T-helper 2 cell treated with Interferon-gamma antibody and Interleukin-4, amounts not matched to agents 5 μg/mL and 100 μg/mL, for 36 hours (primary cell): ENCODE measurements around the gene FOXO6.

Experiments
- DNase-seq: peaks from one replicate; pipeline ENCODE4 v3.0.0; 2021; ENCODE audit warnings: low spot score
- H3K27ac Mint-ChIP-seq: one replicate; pipeline ENCODE4 v1.8.0; 2021; ENCODE audit warnings: mild to moderate bottlenecking, mixed read lengths
- H3K27me3 Mint-ChIP-seq: one replicate; pipeline ENCODE4 v1.8.0; 2021; ENCODE audit warnings: low read depth, mixed read lengths
- H3K36me3 Mint-ChIP-seq: one replicate; pipeline ENCODE4 v1.8.0; 2021; ENCODE audit warnings: low read depth, mixed read lengths
- H3K4me1 Mint-ChIP-seq: one replicate; pipeline ENCODE4 v1.8.0; 2021; ENCODE audit warnings: low read depth, mixed read lengths
- H3K4me3 Mint-ChIP-seq: one replicate; pipeline ENCODE4 v1.8.0; 2022; ENCODE audit warnings: mild to moderate bottlenecking, moderate library complexity, mixed read lengths
- H3K9me3 Mint-ChIP-seq: one replicate; pipeline ENCODE4 v1.8.0; 2021; ENCODE audit warnings: mixed read lengths

FOXO6 gene

GRCh38 chr1:41385398-41386195, 24.4 kb downstream of the FOXO6 start:
- Mint-ChIP-seq H3K4me3 (no peak overlapping the region), H3K36me3 (no peaks in the 10 kb centered on the region), H3K4me1 (peaks cover 8% of the 10 kb centered on the region), H3K27me3 (peaks cover 49% of the 10 kb centered on the region), H3K27ac (no peak overlapping the region), H3K9me3 (no peaks in the 10 kb centered on the region)
- no peak for DNase-seq

- Mint-ChIP-seq H3K36me3 (no peaks in the 10 kb centered on the region), H3K4me1 (peaks cover 8% of the 10 kb centered on the region), H3K9me3 (no peaks in the 10 kb centered on the region), H3K27me3 (peaks cover 45% of the 10 kb centered on the region), H3K4me3 (no peak overlapping the region), H3K27ac (no peak overlapping the region)
- no peak for DNase-seq
Observed at GRCh38 chr1:41386196-41386663, 25.0 kb downstream of the FOXO6 start.

GRCh38 chr1:41387667-41388091, 26.4 kb downstream of the FOXO6 start:
- no peaks in the 10 kb centered on the region for H3K36me3 Mint-ChIP-seq
- H3K27me3 Mint-ChIP-seq: peaks cover 41% of the 10 kb centered on the region
- H3K4me3 Mint-ChIP-seq: no peak overlapping the region
- no peak overlapping the region for H3K27ac Mint-ChIP-seq
- H3K9me3 Mint-ChIP-seq: no peaks in the 10 kb centered on the region
- DNase-seq: no peak
- H3K4me1 Mint-ChIP-seq: peaks cover 8% of the 10 kb centered on the region

- Mint-ChIP-seq H3K36me3 (no peaks in the 10 kb centered on the region), H3K4me1 (peaks cover 2% of the 10 kb centered on the region), H3K27ac (no peak overlapping the region), H3K4me3 (no peak overlapping the region), H3K27me3 (peaks cover 33% of the 10 kb centered on the region), H3K9me3 (no peaks in the 10 kb centered on the region)
- DNase-seq: no peak
Observed at GRCh38 chr1:41388510-41388909, 27.3 kb downstream of the FOXO6 start.

GRCh38 chr1:41389009-41389408, 27.8 kb downstream of the FOXO6 start:
- H3K27me3 Mint-ChIP-seq: peaks cover 30% of the 10 kb centered on the region
- no peaks in the 10 kb centered on the region for H3K36me3 Mint-ChIP-seq
- H3K9me3 Mint-ChIP-seq: no peaks in the 10 kb centered on the region
- no peaks in the 10 kb centered on the region for H3K4me1 Mint-ChIP-seq
- DNase-seq: no peak
- H3K4me3 Mint-ChIP-seq: no peak overlapping the region
- H3K27ac Mint-ChIP-seq: no peak overlapping the region

GRCh38 chr1:41390166-41390565, 28.9 kb downstream of the FOXO6 start:
- H3K36me3 Mint-ChIP-seq: no peaks in the 10 kb centered on the region
- no peaks in the 10 kb centered on the region for H3K4me1 Mint-ChIP-seq
- H3K9me3 Mint-ChIP-seq: no peaks in the 10 kb centered on the region
- no peak overlapping the region for H3K4me3 Mint-ChIP-seq
- no peak for DNase-seq
- H3K27me3 Mint-ChIP-seq: peaks cover 20% of the 10 kb centered on the region
- H3K27ac Mint-ChIP-seq: no peak overlapping the region

- Mint-ChIP-seq H3K27me3 (peaks cover 20% of the 10 kb centered on the region), H3K4me1 (no peaks in the 10 kb centered on the region), H3K36me3 (no peaks in the 10 kb centered on the region), H3K4me3 (no peak overlapping the region), H3K9me3 (no peaks in the 10 kb centered on the region), H3K27ac (no peak overlapping the region)
- no peak for DNase-seq
Observed at GRCh38 chr1:41390573-41390972, 29.3 kb downstream of the FOXO6 start.

- Mint-ChIP-seq H3K27ac (no peak overlapping the region), H3K4me3 (no peak overlapping the region), H3K36me3 (no peaks in the 10 kb centered on the region), H3K27me3 (peaks cover 23% of the 10 kb centered on the region), H3K4me1 (no peaks in the 10 kb centered on the region), H3K9me3 (no peaks in the 10 kb centered on the region)
- no peak for DNase-seq
Observed at GRCh38 chr1:41391834-41392527, 30.7 kb downstream of the FOXO6 start.

GRCh38 chr1:41392528-41392924, 31.3 kb downstream of the FOXO6 start:
- H3K9me3 Mint-ChIP-seq: no peaks in the 10 kb centered on the region
- no peak overlapping the region for H3K4me3 Mint-ChIP-seq
- H3K36me3 Mint-ChIP-seq: no peaks in the 10 kb centered on the region
- H3K27me3 Mint-ChIP-seq: peaks cover 19% of the 10 kb centered on the region
- no peak overlapping the region for H3K27ac Mint-ChIP-seq
- H3K4me1 Mint-ChIP-seq: no peaks in the 10 kb centered on the region
- DNase-seq: no peak

GRCh38 chr1:41393716-41394368, 32.6 kb downstream of the FOXO6 start:
- Mint-ChIP-seq H3K9me3 (no peaks in the 10 kb centered on the region), H3K36me3 (no peaks in the 10 kb centered on the region), H3K4me1 (no peaks in the 10 kb centered on the region), H3K27me3 (peaks cover 16% of the 10 kb centered on the region), H3K27ac (no peak overlapping the region), H3K4me3 (no peak overlapping the region)
- no peak for DNase-seq

GRCh38 chr1:41394369-41394744, 33.1 kb downstream of the FOXO6 start:
- Mint-ChIP-seq H3K9me3 (no peaks in the 10 kb centered on the region), H3K4me1 (no peaks in the 10 kb centered on the region)

GRCh38 chr1:41394959-41395956, 34.0 kb downstream of the FOXO6 start:
- no peak overlapping the region for H3K27ac Mint-ChIP-seq

More at GRCh38 chr1:41394369-41394744, 33.1 kb downstream of the FOXO6 start:
- peaks cover 16% of the 10 kb centered on the region for H3K27me3 Mint-ChIP-seq
- no peak overlapping the region for H3K4me3 Mint-ChIP-seq
- no peaks in the 10 kb centered on the region for H3K36me3 Mint-ChIP-seq
- no peak overlapping the region for H3K27ac Mint-ChIP-seq
- no peak for DNase-seq

GRCh38 chr1:41396084-41396483, 34.9 kb downstream of the FOXO6 start:
- Mint-ChIP-seq H3K9me3 (peaks cover 3% of the 10 kb centered on the region), H3K36me3 (no peaks in the 10 kb centered on the region), H3K27ac (no peak overlapping the region), H3K4me3 (no peak overlapping the region), H3K4me1 (no peaks in the 10 kb centered on the region), H3K27me3 (peaks cover 17% of the 10 kb centered on the region)
- no peak for DNase-seq

More at GRCh38 chr1:41394959-41395956, 34.0 kb downstream of the FOXO6 start:
- no peaks in the 10 kb centered on the region for H3K4me1 Mint-ChIP-seq
- H3K36me3 Mint-ChIP-seq: no peaks in the 10 kb centered on the region
- H3K27me3 Mint-ChIP-seq: peaks cover 17% of the 10 kb centered on the region
- H3K4me3 Mint-ChIP-seq: no peak overlapping the region
- peaks cover 3% of the 10 kb centered on the region for H3K9me3 Mint-ChIP-seq
- DNase-seq: no peak
